SK-N-MC (cell line): Measurements from ENCODE around the gene ICOS.

Experiments used
- EZH2 ChIP-seq: fragments of 200-600 bp; sonication (generic); IDR thresholded peaks from one replicate; pipeline ENCODE4 v1.6.1; 2017; ENCODE audit warnings: antibody characterized with exemption
- POLR2AphosphoS5 ChIP-seq: IDR thresholded peaks from 2 replicates; pipeline ENCODE4 v1.6.1; 2012; ENCODE audit warnings: mild to moderate bottlenecking, low read depth, low read length, borderline replicate concordance

DNA sequence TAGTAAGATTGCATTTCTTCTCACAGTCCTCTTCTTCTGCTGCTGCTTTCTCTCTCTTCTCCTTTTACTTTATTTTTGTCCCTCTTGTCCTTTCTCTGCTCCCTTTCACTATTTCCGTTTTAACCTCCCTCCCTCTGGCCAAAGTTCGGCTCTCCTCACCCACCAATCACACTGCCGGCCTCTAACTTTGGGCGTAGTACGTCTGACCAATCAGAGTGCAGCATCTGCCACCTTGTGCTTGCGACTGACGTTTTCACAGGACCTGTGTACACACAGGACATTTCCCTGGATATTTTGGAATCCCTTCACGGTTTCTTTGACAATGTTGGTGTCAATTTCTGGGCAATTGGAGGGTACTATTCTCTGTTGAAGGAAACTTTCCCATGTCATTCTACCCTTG is 22.6 kb upstream of the ICOS start:
- TF ChIP-seq EZH2 (no peak), POLR2AphosphoS5 (no peak)
